HEK293 (cell line): ENCODE data around the gene PPM1G.

Source experiments
- CTCF ChIA-PET: fragments of 350-600 bp; formaldehyde crosslinking; extraction: SDS; loops from one replicate; lab custom pipeline; 2021; ENCODE audit warnings: antibody characterized with exemption; lab: Yijun Ruan, JAX
- POLR2A ChIA-PET: fragments of 300-600 bp; formaldehyde crosslinking; extraction: SDS; loops from one replicate; lab custom pipeline; 2020; ENCODE audit warnings: antibody characterized with exemption, inconsistent platforms; lab: Yijun Ruan, JAX
- H3K27ac ChIP-seq: fragments of 200-500 bp; sonication (Bioruptor generic); 2 replicates; pipeline ENCODE4 v1.5.1; 2014; ENCODE audit warnings: low read depth, low read length, control low read depth, inconsistent platforms; ENCODE audit errors: extremely low read depth
- H3K36me3 ChIP-seq, 2 experiments: fragments of 200-500 bp in 1 of 2; sonication (Bioruptor generic) in 1 of 2; 1 replicate in 1 of 2; 2 replicates in 1 of 2; pipeline ENCODE4 v1.5.1; 2014 to 2017; ENCODE audit warnings: inconsistent platforms in 2 of 2, low read length in 2 of 2; ENCODE audit not compliant: control insufficient read depth in 2 of 2, insufficient read depth in 1 of 2
- H3K4me1 ChIP-seq: fragments of 200-500 bp; sonication (Bioruptor generic); 2 replicates; pipeline ENCODE4 v1.5.1; 2014; ENCODE audit warnings: mild to moderate bottlenecking, low read length, inconsistent platforms; ENCODE audit not compliant: control insufficient read depth, insufficient read depth
- H3K4me3 ChIP-seq: 2 replicates; pipeline ENCODE4 v1.5.1; 2011; ENCODE audit warnings: low read depth, mild to moderate bottlenecking, control low read depth, low read length, moderate library complexity
- H3K9me3 ChIP-seq: fragments of 200-500 bp; sonication (Bioruptor generic); 2 replicates; pipeline ENCODE4 v1.5.1; 2014; ENCODE audit warnings: low read depth, low read length, inconsistent platforms; ENCODE audit not compliant: control insufficient read depth, insufficient read depth
- BCL6B ChIP-seq: fragments of 450-650 bp; formaldehyde crosslinking; IDR thresholded peaks from 2 replicates; pipeline ENCODE4 v1.5.1; 2017; ENCODE audit warnings: missing biosample characterization, missing genetic modification characterization
- PRDM1 ChIP-seq: fragments of 450-650 bp; formaldehyde crosslinking; IDR thresholded peaks from 2 replicates; pipeline ENCODE4; 2016; ENCODE audit warnings: missing biosample characterization, missing genetic modification characterization
- PRDM4 ChIP-seq: fragments of 450-650 bp; formaldehyde crosslinking; IDR thresholded peaks from 2 replicates; pipeline ENCODE4 v1.5.1; 2017; ENCODE audit warnings: missing biosample characterization, missing genetic modification characterization
- RBAK ChIP-seq: fragments of 450-650 bp; formaldehyde crosslinking; IDR thresholded peaks from 2 replicates; pipeline ENCODE4 v1.5.1; 2016; ENCODE audit warnings: missing biosample characterization, missing genetic modification characterization
- SCRT1 ChIP-seq: fragments of 450-650 bp; formaldehyde crosslinking; IDR thresholded peaks from 2 replicates; pipeline ENCODE4 v1.5.1; 2016; ENCODE audit warnings: missing biosample characterization, missing genetic modification characterization, borderline replicate concordance
- ZBTB1 ChIP-seq: fragments of 450-650 bp; formaldehyde crosslinking; IDR thresholded peaks from 2 replicates; pipeline ENCODE4 v1.5.1; 2016; ENCODE audit warnings: missing biosample characterization, missing genetic modification characterization
- ZNF132 ChIP-seq: fragments of 450-650 bp; formaldehyde crosslinking; IDR thresholded peaks from 2 replicates; pipeline ENCODE4 v1.5.1; 2017; ENCODE audit warnings: missing biosample characterization, missing genetic modification characterization, borderline replicate concordance
- ZNF202 ChIP-seq: fragments of 450-650 bp; formaldehyde crosslinking; IDR thresholded peaks from 2 replicates; pipeline ENCODE4 v1.5.1; 2016; ENCODE audit warnings: missing biosample characterization, missing genetic modification characterization, borderline replicate concordance
- ZNF221 ChIP-seq: fragments of 450-650 bp; formaldehyde crosslinking; IDR thresholded peaks from 2 replicates; pipeline ENCODE4 v1.5.1; 2017; ENCODE audit warnings: missing biosample characterization, missing genetic modification characterization, borderline replicate concordance
- ZNF292 ChIP-seq: fragments of 450-650 bp; formaldehyde crosslinking; IDR thresholded peaks from 2 replicates; pipeline ENCODE4 v1.5.1; 2016; ENCODE audit warnings: low read depth, missing biosample characterization, missing genetic modification characterization, borderline replicate concordance
- ZNF449 ChIP-seq: fragments of 450-650 bp; formaldehyde crosslinking; IDR thresholded peaks from 2 replicates; pipeline ENCODE4 v1.5.1; 2017; ENCODE audit warnings: missing biosample characterization, mild to moderate bottlenecking, missing genetic modification characterization, moderate library complexity
- ZNF488 ChIP-seq: fragments of 450-650 bp; formaldehyde crosslinking; IDR thresholded peaks from 2 replicates; pipeline ENCODE4 v1.5.1; 2016; ENCODE audit warnings: missing biosample characterization, missing genetic modification characterization
- ZNF560 ChIP-seq: fragments of 450-650 bp; formaldehyde crosslinking; IDR thresholded peaks from 2 replicates; pipeline ENCODE4 v1.5.1; 2017; ENCODE audit warnings: missing biosample characterization, missing genetic modification characterization, borderline replicate concordance
- ZNF645 ChIP-seq: fragments of 450-650 bp; formaldehyde crosslinking; IDR thresholded peaks from 2 replicates; pipeline ENCODE4; 2016; ENCODE audit warnings: missing biosample characterization, missing genetic modification characterization
- ZNF660 ChIP-seq: fragments of 450-650 bp; IDR thresholded peaks from 2 replicates; pipeline ENCODE4 v1.5.1; 2018; ENCODE audit warnings: missing biosample characterization, mild to moderate bottlenecking, missing genetic modification characterization
- ZNF670 ChIP-seq: fragments of 450-650 bp; formaldehyde crosslinking; IDR thresholded peaks from 2 replicates; pipeline ENCODE4 v1.5.1; 2016; ENCODE audit warnings: missing biosample characterization, missing genetic modification characterization, low read depth
- ZNF777 ChIP-seq: fragments of 450-650 bp; formaldehyde crosslinking; IDR thresholded peaks from 2 replicates; pipeline ENCODE4 v1.5.1; 2017; ENCODE audit warnings: missing biosample characterization, missing genetic modification characterization, borderline replicate concordance
- ZNF830 ChIP-seq: fragments of 450-650 bp; IDR thresholded peaks from 2 replicates; pipeline ENCODE4 v1.5.0; 2018; ENCODE audit warnings: missing biosample characterization, missing genetic modification characterization, low read depth, mild to moderate bottlenecking, moderate library complexity

PPM1G gene

GRCh38 chr2:27336173-27336572 lies 73.2 kb downstream of the PPM1G start:
- POLR2A ChIA-PET, result no interaction called here
- CTCF ChIA-PET, result no interaction called here
- no peak for TF ChIP-seq BCL6B (tag by site-specific recombination)
- no peak for TF ChIP-seq ZNF645 (tag by site-specific recombination)
- TF ChIP-seq ZNF560 (tag by site-specific recombination), result no peak
- no peak for TF ChIP-seq ZNF292 (tag by site-specific recombination)
- TF ChIP-seq RBAK (tag by site-specific recombination), result no peak
- TF ChIP-seq SCRT1, result no peak
- no peak for TF ChIP-seq ZNF488 (tag by site-specific recombination)
- TF ChIP-seq ZBTB1 (tag by site-specific recombination), result no peak
- no peak for TF ChIP-seq ZNF670 (tag by site-specific recombination)
- no peak for TF ChIP-seq PRDM4

GRCh38 chr2:27335311-27335710 lies 74.1 kb downstream of the PPM1G start:
- Histone ChIP-seq H3K9me3 (no peaks in the 10 kb centered on the region), H3K4me3 (no peak overlapping the region), H3K27ac (no peak overlapping the region)
- POLR2A ChIA-PET, result no interaction called here
- TF ChIP-seq PRDM1 (tag by site-specific recombination) (no peak), ZNF660 (tag by site-specific recombination) (no peak), ZNF221 (tag by site-specific recombination) (no peak), ZNF202 (tag by site-specific recombination) (no peak), ZNF449 (tag by site-specific recombination) (no peak), ZNF830 (no peak), ZNF777 (no peak), ZNF132 (tag by site-specific recombination) (no peak)
- TF ChIP-seq, all 188 proteins: peak for 0
- CTCF ChIA-PET, result no interaction called here
- no peaks in the 10 kb centered on the region for H3K4me1 ChIP-seq
- peaks cover 67 to 76% of the 10 kb centered on the region in 2 experiments for H3K36me3 ChIP-seq

More at GRCh38 chr2:27336173-27336572, 73.2 kb downstream of the PPM1G start:
- no peaks in the 10 kb centered on the region for H3K4me1 ChIP-seq
- no peak overlapping the region for H3K27ac ChIP-seq
- H3K9me3 ChIP-seq, result no peaks in the 10 kb centered on the region
- no peak overlapping the region for H3K4me3 ChIP-seq
- H3K36me3 ChIP-seq, result peaks cover 71 to 75% of the 10 kb centered on the region in 2 experiments
